ENCODE measurements around the gene NFKBIE. TPM values are rescaled to one million over a fixed set of nuclear protein-coding genes. Genes with fewer than 3 reads are reported as not detected.

Gene NFKBIE
- total and polyA plus RNA-seq, 2 experiments from 2014 or later: 14.6 to 25.9 TPM

GRCh38 chr6:44253307-44254101 is 11.8 kb downstream of the NFKBIE start:
- peak; percentile 83 for DNase-seq (ENCODE audit: low spot score)
- Histone ChIP-seq H3F3A (replicated peaks; ENCODE audit: low read depth) (peaks cover 79% of the 10 kb centered on the region), H3K36me3 (ENCODE audit: insufficient read depth) (peaks cover 59% of the 10 kb centered on the region), H3K4me1 (ENCODE audit: insufficient read depth) (peaks cover 18% of the 10 kb centered on the region), H3K79me2 (replicated peaks; ENCODE audit: insufficient read depth) (peaks cover 48% of the 10 kb centered on the region), H3K9me2 (ENCODE audit: insufficient read depth) (no peaks in the 10 kb centered on the region), H3K27ac (ENCODE audit: low read depth) (peak overlapping the region; percentile 99), H2AFZ (no peak overlapping the region), H3K4me2 (no peak overlapping the region), H4K20me1 (replicated peaks; ENCODE audit: insufficient read depth) (peaks cover 49% of the 10 kb centered on the region), H3K4me3 (no peak overlapping the region), H3K27me3 (ENCODE audit: insufficient read depth) (no peaks in the 10 kb centered on the region)
- peaks cover 69% of the 10 kb centered on the region for H3K4me1 Mint-ChIP-seq
- H3K4me3 Mint-ChIP-seq: peak overlapping the region; percentile 34; the same call in 1 of the 3 replicates
- ATAC-seq: peak; percentile 5
- peaks cover 9% of the 10 kb centered on the region for H3K9me3 Mint-ChIP-seq
- peaks cover 82% of the 10 kb centered on the region for H3K36me3 Mint-ChIP-seq (ENCODE audit: low read depth)
- H3K27ac Mint-ChIP-seq: no peak overlapping the region; the same call in 1 of the 2 replicates
- H3K27me3 Mint-ChIP-seq (ENCODE audit: insufficient read depth, low read depth, poor library complexity): peaks cover 71% of the 10 kb centered on the region
- no peak for TF ChIP-seq REST (IDR thresholded peaks at IDR 0.05; ENCODE audit: unreplicated experiment)
- TF ChIP-seq, protein P1, sequence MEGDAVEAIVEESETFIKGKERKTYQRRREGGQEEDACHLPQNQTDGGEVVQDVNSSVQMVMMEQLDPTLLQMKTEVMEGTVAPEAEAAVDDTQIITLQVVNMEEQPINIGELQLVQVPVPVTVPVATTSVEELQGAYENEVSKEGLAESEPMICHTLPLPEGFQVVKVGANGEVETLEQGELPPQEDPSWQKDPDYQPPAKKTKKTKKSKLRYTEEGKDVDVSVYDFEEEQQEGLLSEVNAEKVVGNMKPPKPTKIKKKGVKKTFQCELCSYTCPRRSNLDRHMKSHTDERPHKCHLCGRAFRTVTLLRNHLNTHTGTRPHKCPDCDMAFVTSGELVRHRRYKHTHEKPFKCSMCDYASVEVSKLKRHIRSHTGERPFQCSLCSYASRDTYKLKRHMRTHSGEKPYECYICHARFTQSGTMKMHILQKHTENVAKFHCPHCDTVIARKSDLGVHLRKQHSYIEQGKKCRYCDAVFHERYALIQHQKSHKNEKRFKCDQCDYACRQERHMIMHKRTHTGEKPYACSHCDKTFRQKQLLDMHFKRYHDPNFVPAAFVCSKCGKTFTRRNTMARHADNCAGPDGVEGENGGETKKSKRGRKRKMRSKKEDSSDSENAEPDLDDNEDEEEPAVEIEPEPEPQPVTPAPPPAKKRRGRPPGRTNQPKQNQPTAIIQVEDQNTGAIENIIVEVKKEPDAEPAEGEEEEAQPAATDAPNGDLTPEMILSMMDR (conservative IDR thresholded peaks at IDR 0.05; ENCODE audit: low read depth in 2 of 2): peak; percentile 66 to 72
- peak; percentile 1; the same call in 1 of the 2 replicates for TF ChIP-seq POLR2AphosphoS5 (IDR thresholded peaks at IDR 0.05; ENCODE audit: low read depth)

- TF ChIP-seq EZH2phosphoT487 (IDR thresholded peaks at IDR 0.05; ENCODE audit: unreplicated experiment) (no peak), ZNF114 (CRISPR knock-in tag; IDR thresholded peaks at IDR 0.05) (no peak), POLR2AphosphoS5 (IDR thresholded peaks at IDR 0.05; ENCODE audit: low read depth) (peak; percentile 37; the same call in 1 of the 2 replicates)
- TF ChIP-seq, protein P2, sequence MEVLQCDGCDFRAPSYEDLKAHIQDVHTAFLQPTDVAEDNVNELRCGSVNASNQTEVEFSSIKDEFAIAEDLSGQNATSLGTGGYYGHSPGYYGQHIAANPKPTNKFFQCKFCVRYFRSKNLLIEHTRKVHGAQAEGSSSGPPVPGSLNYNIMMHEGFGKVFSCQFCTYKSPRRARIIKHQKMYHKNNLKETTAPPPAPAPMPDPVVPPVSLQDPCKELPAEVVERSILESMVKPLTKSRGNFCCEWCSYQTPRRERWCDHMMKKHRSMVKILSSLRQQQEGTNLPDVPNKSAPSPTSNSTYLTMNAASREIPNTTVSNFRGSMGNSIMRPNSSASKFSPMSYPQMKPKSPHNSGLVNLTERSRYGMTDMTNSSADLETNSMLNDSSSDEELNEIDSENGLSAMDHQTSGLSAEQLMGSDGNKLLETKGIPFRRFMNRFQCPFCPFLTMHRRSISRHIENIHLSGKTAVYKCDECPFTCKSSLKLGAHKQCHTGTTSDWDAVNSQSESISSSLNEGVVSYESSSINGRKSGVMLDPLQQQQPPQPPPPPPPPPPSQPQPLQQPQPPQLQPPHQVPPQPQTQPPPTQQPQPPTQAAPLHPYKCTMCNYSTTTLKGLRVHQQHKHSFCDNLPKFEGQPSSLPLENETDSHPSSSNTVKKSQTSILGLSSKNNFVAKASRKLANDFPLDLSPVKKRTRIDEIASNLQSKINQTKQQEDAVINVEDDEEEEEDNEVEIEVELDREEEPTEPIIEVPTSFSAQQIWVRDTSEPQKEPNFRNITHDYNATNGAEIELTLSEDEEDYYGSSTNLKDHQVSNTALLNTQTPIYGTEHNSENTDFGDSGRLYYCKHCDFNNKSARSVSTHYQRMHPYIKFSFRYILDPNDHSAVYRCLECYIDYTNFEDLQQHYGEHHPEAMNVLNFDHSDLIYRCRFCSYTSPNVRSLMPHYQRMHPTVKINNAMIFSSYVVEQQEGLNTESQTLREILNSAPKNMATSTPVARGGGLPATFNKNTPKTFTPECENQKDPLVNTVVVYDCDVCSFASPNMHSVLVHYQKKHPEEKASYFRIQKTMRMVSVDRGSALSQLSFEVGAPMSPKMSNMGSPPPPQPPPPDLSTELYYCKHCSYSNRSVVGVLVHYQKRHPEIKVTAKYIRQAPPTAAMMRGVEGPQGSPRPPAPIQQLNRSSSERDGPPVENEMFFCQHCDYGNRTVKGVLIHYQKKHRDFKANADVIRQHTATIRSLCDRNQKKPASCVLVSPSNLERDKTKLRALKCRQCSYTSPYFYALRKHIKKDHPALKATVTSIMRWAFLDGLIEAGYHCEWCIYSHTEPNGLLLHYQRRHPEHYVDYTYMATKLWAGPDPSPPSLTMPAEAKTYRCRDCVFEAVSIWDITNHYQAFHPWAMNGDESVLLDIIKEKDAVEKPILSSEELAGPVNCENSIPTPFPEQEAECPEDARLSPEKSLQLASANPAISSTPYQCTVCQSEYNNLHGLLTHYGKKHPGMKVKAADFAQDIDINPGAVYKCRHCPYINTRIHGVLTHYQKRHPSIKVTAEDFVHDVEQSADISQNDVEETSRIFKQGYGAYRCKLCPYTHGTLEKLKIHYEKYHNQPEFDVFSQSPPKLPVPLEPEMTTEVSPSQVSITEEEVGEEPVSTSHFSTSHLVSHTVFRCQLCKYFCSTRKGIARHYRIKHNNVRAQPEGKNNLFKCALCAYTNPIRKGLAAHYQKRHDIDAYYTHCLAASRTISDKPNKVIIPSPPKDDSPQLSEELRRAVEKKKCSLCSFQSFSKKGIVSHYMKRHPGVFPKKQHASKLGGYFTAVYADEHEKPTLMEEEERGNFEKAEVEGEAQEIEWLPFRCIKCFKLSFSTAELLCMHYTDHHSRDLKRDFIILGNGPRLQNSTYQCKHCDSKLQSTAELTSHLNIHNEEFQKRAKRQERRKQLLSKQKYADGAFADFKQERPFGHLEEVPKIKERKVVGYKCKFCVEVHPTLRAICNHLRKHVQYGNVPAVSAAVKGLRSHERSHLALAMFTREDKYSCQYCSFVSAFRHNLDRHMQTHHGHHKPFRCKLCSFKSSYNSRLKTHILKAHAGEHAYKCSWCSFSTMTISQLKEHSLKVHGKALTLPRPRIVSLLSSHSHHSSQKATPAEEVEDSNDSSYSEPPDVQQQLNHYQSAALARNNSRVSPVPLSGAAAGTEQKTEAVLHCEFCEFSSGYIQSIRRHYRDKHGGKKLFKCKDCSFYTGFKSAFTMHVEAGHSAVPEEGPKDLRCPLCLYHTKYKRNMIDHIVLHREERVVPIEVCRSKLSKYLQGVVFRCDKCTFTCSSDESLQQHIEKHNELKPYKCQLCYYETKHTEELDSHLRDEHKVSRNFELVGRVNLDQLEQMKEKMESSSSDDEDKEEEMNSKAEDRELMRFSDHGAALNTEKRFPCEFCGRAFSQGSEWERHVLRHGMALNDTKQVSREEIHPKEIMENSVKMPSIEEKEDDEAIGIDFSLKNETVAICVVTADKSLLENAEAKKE (CRISPR knock-in tag; IDR thresholded peaks at IDR 0.05): no peak
- no peak overlapping the region for H3K4me2 ChIP-seq
- H3K36me3 ChIP-seq (ENCODE audit: insufficient read depth): peaks cover 65% of the 10 kb centered on the region
- peaks cover 19% of the 10 kb centered on the region for H3K4me1 ChIP-seq (ENCODE audit: insufficient read depth)
- Mint-ChIP-seq H3K4me1 (peaks cover 62% of the 10 kb centered on the region), H3K36me3 (ENCODE audit: low read depth) (peaks cover 94% of the 10 kb centered on the region), H3K27ac (peak overlapping the region; percentile 72), H3K9me3 (peaks cover 13% of the 10 kb centered on the region), H3K27me3 (ENCODE audit: insufficient read depth, low read depth, poor library complexity) (peaks cover 76% of the 10 kb centered on the region), H3K4me3 (peak overlapping the region; percentile 49)
- H3K4me3 ChIP-seq: no peak overlapping the region
- H3F3A ChIP-seq (replicated peaks; ENCODE audit: low read depth): peaks cover 93% of the 10 kb centered on the region
- H3K27ac ChIP-seq (ENCODE audit: low read depth): peak overlapping the region; percentile 99; the same call in 1 of the 2 replicates
- peaks cover 63% of the 10 kb centered on the region for H4K20me1 ChIP-seq (replicated peaks; ENCODE audit: insufficient read depth)
- H2AFZ ChIP-seq: no peak overlapping the region
- H3K79me2 ChIP-seq (replicated peaks; ENCODE audit: insufficient read depth): peaks cover 65% of the 10 kb centered on the region
- DNase-seq (ENCODE audit: low spot score): no peak
- H3K27me3 ChIP-seq (ENCODE audit: insufficient read depth): no peaks in the 10 kb centered on the region
- ATAC-seq: no peak
- H3K9me2 ChIP-seq (ENCODE audit: insufficient read depth): no peaks in the 10 kb centered on the region
These were observed 13.5 kb downstream of the NFKBIE start for GRCh38 chr6:44251576-44252524.

Measured in GM23338 (cell line).